ENCODE results near the gene MAT1A. TPM values are rescaled to one million over a fixed set of nuclear protein-coding genes. Genes with fewer than 3 reads are reported as not detected.
"Not testable (repeated sequence)": the region's sequence is repeated elsewhere in the genome, so short reads cannot be mapped to it uniquely, and the experiment has no call there.

The MAT1A gene
- total and polyA plus RNA-seq, 12 donors, result 0.11 to 1.8 (median 0.26) TPM; not detected in 7

- H3K4me1 ChIP-seq; H3K27ac ChIP-seq; DNase-seq; H3K9me3 ChIP-seq; H3K36me3 ChIP-seq; H3K27me3 ChIP-seq; intact Hi-C loops (cut with DNase I); H3K4me3 ChIP-seq: not testable (repeated sequence)
- ATAC-seq, result peak in 3 of 8 donors; percentile 34 to 74 (median 38)
- 75% methylated on average over 4 of the region's 4 CpGs for WGBS, 2 donors
Measured at GRCh38 chr10:80226723-80227122, 62.7 kb downstream of the MAT1A start.

GRCh38 chr10:80223031-80223419 is 66.4 kb downstream of the MAT1A start:
- 65 to 77% methylated on average over 2 of the region's 5 CpGs for WGBS, 2 donors
- H3K4me1 ChIP-seq, H3K27ac ChIP-seq, H3K36me3 ChIP-seq, ATAC-seq, DNase-seq, H3K4me3 ChIP-seq, H3K9me3 ChIP-seq, H3K27me3 ChIP-seq: not testable (repeated sequence)
- intact Hi-C loops (cut with DNase I), result loop anchor here in 4 of 10 donors (5.0 kb wide), 4 partner anchors 76 to 166 kb away; no protein-coding TSS in a partner anchor

Other genes starting within 250 kb of the MAT1A start
- 10 to 100 TPM in 1 of 10 donors, 1 to 10 TPM in 9; 5.5 to 10.7 (median 8.3) TPM for gene TMEM254, start 211.0 kb downstream of the MAT1A start, total RNA-seq
- 1 to 10 TPM; 6.4 to 6.9 TPM for gene TMEM254, start 211.0 kb downstream of the MAT1A start, polyA plus RNA-seq
- 10 to 100 TPM; 16.8 to 41.7 (median 26.8) TPM for gene PLAC9, start 156.9 kb downstream of the MAT1A start, total RNA-seq
- 100 to 1,000 TPM in 1 of 2 donors, 10 to 100 TPM in 1; 63.7 to 129 TPM for gene PLAC9, start 156.9 kb downstream of the MAT1A start, polyA plus RNA-seq
- gene ANXA11, start 84.1 kb downstream of the MAT1A start, total RNA-seq, result 100 to 1,000 TPM; 338 to 558 (median 422) TPM
- gene ANXA11, start 84.1 kb downstream of the MAT1A start, polyA plus RNA-seq, result 1,000 to 10,000 TPM in 1 of 2 donors, 100 to 1,000 TPM in 1; 160 to 1,089 TPM
- not detected for gene DYDC1, start 67.1 kb upstream of the MAT1A start, total RNA-seq
- gene DYDC1, start 67.1 kb upstream of the MAT1A start, polyA plus RNA-seq, result not detected
- gene DYDC2, start 67.1 kb upstream of the MAT1A start, total RNA-seq, result not detected
- gene DYDC2, start 67.1 kb upstream of the MAT1A start, polyA plus RNA-seq, result not detected
- 100 to 1,000 TPM in 3 of 10 donors, 10 to 100 TPM in 7; 57.3 to 135 (median 84.3) TPM for gene PRXL2A, start 118.9 kb upstream of the MAT1A start, total RNA-seq
- 10 to 100 TPM; 46.0 to 54.6 TPM for gene PRXL2A, start 118.9 kb upstream of the MAT1A start, polyA plus RNA-seq
- 10 to 100 TPM; 21.7 to 57.2 (median 27.6) TPM for gene TSPAN14, start 164.7 kb upstream of the MAT1A start, total RNA-seq
- 10 to 100 TPM; 16.9 to 35.0 TPM for gene TSPAN14, start 164.7 kb upstream of the MAT1A start, polyA plus RNA-seq
- not detected for gene SH2D4B, start 248.2 kb upstream of the MAT1A start, total RNA-seq
- not detected for gene SH2D4B, start 248.2 kb upstream of the MAT1A start, polyA plus RNA-seq

Measured in heart right ventricle (tissue), 16 donors.